Measurements from ENCODE around the gene MYMX. TPM values are rescaled to one million over a fixed set of nuclear protein-coding genes. Genes with fewer than 3 reads are reported as not detected.
"Not testable (repeated sequence)": the region's sequence is repeated elsewhere in the genome, so short reads cannot be mapped to it uniquely, and the experiment has no call there.

The MYMX gene
- total RNA-seq, 1 donor from 2014 or later = not detected

DNA sequence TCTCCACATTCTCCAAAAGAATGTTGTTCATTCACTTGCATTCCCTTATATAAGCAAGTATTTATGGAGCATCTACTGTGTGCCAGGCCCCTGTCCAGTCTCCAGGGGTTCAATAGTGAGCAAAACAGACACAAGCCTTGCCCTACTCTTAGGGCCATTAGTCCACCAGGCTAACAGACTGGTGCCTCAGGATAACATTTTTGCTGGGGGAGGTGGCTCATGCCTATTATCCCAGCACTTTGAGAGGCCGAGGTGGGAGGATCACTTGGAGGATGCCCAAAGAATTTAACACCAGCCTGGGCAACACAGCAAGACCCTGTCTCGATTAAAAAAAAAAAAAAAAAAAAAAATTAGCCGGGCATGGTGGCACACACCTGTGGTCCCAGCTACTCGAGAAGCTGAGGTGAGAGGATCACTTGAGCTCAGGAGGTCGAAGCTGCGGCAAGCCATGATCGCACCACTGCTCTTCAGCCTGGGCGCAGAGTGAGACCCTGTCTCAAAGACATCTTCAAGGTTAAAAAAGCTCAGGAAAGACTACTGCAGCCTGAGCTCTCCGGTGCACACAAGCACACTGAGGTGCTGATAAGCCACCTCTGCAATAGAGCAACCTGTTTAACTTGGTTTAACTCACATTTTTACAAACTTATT lies 38.2 kb upstream of the MYMX start:
- Mint-ChIP-seq H3K36me3 (ENCODE audit: unreplicated experiment) (no peaks in the 10 kb centered on the region), H3K4me3 (ENCODE audit: unreplicated experiment) (no peak overlapping the region), H3K27me3 (ENCODE audit: unreplicated experiment) (no peaks in the 10 kb centered on the region), H3K4me1 (ENCODE audit: unreplicated experiment) (peaks cover 16% of the 10 kb centered on the region), H3K9me3 (ENCODE audit: unreplicated experiment) (no peaks in the 10 kb centered on the region), H3K27ac (ENCODE audit: unreplicated experiment) (no peak overlapping the region)
- DNase-seq (ENCODE audit: extremely low spot score, unreplicated experiment) = no peak
- TF ChIP-seq, protein P1, sequence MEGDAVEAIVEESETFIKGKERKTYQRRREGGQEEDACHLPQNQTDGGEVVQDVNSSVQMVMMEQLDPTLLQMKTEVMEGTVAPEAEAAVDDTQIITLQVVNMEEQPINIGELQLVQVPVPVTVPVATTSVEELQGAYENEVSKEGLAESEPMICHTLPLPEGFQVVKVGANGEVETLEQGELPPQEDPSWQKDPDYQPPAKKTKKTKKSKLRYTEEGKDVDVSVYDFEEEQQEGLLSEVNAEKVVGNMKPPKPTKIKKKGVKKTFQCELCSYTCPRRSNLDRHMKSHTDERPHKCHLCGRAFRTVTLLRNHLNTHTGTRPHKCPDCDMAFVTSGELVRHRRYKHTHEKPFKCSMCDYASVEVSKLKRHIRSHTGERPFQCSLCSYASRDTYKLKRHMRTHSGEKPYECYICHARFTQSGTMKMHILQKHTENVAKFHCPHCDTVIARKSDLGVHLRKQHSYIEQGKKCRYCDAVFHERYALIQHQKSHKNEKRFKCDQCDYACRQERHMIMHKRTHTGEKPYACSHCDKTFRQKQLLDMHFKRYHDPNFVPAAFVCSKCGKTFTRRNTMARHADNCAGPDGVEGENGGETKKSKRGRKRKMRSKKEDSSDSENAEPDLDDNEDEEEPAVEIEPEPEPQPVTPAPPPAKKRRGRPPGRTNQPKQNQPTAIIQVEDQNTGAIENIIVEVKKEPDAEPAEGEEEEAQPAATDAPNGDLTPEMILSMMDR (IDR thresholded peaks at IDR 0.05) = no peak

DNA sequence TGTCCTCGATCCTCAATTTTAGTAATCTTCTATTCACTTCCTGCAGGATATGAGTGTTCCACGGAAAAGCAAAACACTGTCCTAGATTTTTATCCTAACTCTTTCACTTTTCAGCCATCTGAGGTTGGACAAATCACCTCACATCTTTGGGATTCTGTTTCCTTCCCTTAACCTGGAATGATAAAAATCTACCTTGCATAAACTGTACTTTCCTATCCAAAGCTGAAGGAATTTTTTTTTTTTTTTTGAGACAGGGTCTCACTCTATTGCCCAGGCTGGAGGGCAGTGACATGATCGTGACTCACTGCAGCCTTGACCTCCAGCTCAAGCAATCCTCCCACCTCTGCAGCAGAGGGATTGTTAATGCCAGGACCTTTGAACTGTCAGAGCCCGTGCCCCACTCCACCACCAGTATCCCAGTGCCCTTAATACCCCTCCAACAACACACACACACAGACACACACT lies 37.6 kb upstream of the MYMX start:
- no peak for DNase-seq (ENCODE audit: extremely low spot score, unreplicated experiment)
- H3K36me3 Mint-ChIP-seq (ENCODE audit: unreplicated experiment) = no peaks in the 10 kb centered on the region
- peaks cover 16% of the 10 kb centered on the region for H3K4me1 Mint-ChIP-seq (ENCODE audit: unreplicated experiment)
- H3K27ac Mint-ChIP-seq (ENCODE audit: unreplicated experiment) = no peak overlapping the region
- peaks cover 2% of the 10 kb centered on the region for H3K27me3 Mint-ChIP-seq (ENCODE audit: unreplicated experiment)
- no peaks in the 10 kb centered on the region for H3K9me3 Mint-ChIP-seq (ENCODE audit: unreplicated experiment)
- no peak overlapping the region for H3K4me3 Mint-ChIP-seq (ENCODE audit: unreplicated experiment)
- TF ChIP-seq, protein P1 (IDR thresholded peaks at IDR 0.05) = no peak

DNA sequence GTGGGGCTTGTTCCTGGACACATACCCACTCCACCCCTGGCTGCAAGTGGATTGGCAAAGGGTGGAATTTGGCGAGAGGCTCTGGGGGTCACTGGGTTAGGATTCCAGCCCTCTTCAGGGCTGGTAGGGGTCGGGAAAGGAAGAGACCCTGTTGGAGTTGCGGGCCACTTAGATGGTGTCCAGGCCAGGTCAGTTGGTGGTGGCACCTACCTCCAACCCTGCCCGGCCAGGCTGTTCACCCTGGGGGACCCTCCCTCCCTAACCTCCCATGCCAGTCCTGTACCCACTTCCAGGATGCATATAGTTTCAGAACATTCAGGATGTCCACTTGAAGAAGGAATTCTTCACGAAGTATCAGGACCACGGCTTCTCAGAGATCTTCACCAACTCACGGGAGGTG lies 37.1 kb upstream of the MYMX start:
- Mint-ChIP-seq H3K4me3 (ENCODE audit: unreplicated experiment) (no peak overlapping the region), H3K27ac (ENCODE audit: unreplicated experiment) (no peak overlapping the region), H3K9me3 (ENCODE audit: unreplicated experiment) (no peaks in the 10 kb centered on the region), H3K27me3 (ENCODE audit: unreplicated experiment) (peaks cover 3% of the 10 kb centered on the region), H3K4me1 (ENCODE audit: unreplicated experiment) (peaks cover 16% of the 10 kb centered on the region), H3K36me3 (ENCODE audit: unreplicated experiment) (no peaks in the 10 kb centered on the region)
- TF ChIP-seq, protein P1 (IDR thresholded peaks at IDR 0.05) = no peak
- DNase-seq (ENCODE audit: extremely low spot score, unreplicated experiment) = no peak

DNA sequence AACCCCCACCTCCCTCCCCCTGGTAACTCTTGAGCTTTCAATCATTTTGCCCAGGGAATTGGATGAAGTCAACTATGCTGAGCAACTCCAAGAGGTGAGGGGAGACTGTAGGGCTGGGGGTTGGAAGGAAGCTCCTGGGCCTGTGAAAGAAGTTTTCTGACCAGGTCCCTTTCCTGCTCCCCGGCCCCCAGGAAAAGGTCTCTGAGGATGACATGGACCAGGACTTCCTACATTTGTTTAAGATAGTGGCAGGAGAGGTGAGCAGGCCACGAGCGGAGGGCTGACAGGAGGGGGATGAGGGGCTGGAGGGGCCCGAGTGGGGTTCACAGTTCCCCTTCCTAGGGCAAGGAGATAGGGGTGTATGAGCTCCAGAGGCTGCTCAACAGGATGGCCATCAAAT lies 36.3 kb upstream of the MYMX start:
- no peak for DNase-seq (ENCODE audit: extremely low spot score, unreplicated experiment)
- peaks cover 16% of the 10 kb centered on the region for H3K4me1 Mint-ChIP-seq (ENCODE audit: unreplicated experiment)
- H3K4me3 Mint-ChIP-seq (ENCODE audit: unreplicated experiment) = no peak overlapping the region
- peaks cover 10% of the 10 kb centered on the region for H3K27me3 Mint-ChIP-seq (ENCODE audit: unreplicated experiment)
- no peaks in the 10 kb centered on the region for H3K9me3 Mint-ChIP-seq (ENCODE audit: unreplicated experiment)
- no peaks in the 10 kb centered on the region for H3K36me3 Mint-ChIP-seq (ENCODE audit: unreplicated experiment)
- H3K27ac Mint-ChIP-seq (ENCODE audit: unreplicated experiment) = no peak overlapping the region
- TF ChIP-seq, protein P1 (IDR thresholded peaks at IDR 0.05) = no peak

DNA sequence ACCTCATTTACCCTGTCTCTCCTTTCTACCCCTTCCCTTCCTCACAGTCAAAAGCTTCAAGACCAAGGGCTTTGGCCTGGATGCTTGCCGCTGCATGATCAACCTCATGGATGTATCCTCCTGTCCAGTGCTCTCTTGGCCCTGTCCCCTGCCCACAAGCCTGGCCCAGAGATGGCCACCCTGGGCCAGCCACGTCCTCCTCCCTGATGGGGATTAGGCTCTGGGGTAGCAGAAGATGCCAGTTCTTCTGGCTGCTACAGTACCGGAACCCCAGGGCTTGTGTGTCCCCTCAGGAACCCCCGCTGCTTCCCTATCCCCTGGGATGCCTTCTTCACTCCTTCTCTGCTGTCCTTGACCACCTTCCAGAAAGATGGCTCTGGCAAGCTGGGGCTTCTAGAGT lies 35.8 kb upstream of the MYMX start:
- TF ChIP-seq, protein P1 (IDR thresholded peaks at IDR 0.05) = no peak
- H3K4me1 Mint-ChIP-seq (ENCODE audit: unreplicated experiment) = peaks cover 16% of the 10 kb centered on the region
- DNase-seq (ENCODE audit: extremely low spot score, unreplicated experiment) = no peak
- no peak overlapping the region for H3K27ac Mint-ChIP-seq (ENCODE audit: unreplicated experiment)
- H3K4me3 Mint-ChIP-seq (ENCODE audit: unreplicated experiment) = no peak overlapping the region
- no peaks in the 10 kb centered on the region for H3K36me3 Mint-ChIP-seq (ENCODE audit: unreplicated experiment)
- H3K27me3 Mint-ChIP-seq (ENCODE audit: unreplicated experiment) = peaks cover 12% of the 10 kb centered on the region
- no peaks in the 10 kb centered on the region for H3K9me3 Mint-ChIP-seq (ENCODE audit: unreplicated experiment)

DNA sequence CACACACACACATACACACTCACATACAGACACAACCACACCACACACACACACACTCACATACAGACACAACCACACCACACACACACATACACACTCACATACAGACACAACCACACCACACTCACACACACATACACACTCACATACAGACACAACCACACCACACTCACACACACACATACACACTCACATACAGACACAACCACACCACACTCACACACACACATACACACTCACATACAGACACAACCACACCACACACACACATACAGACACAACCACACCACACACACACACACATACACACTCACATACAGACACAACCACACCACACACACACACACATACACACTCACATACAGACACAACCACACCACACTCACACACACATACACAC lies 34.9 kb upstream of the MYMX start:
- H3K4me3 Mint-ChIP-seq (ENCODE audit: unreplicated experiment); H3K27ac Mint-ChIP-seq (ENCODE audit: unreplicated experiment); H3K9me3 Mint-ChIP-seq (ENCODE audit: unreplicated experiment); H3K36me3 Mint-ChIP-seq (ENCODE audit: unreplicated experiment); DNase-seq (ENCODE audit: extremely low spot score, unreplicated experiment): not testable (repeated sequence)
- Mint-ChIP-seq H3K4me1 (ENCODE audit: unreplicated experiment) (peaks cover 16% of the 10 kb centered on the region), H3K27me3 (ENCODE audit: unreplicated experiment) (peaks cover 17% of the 10 kb centered on the region)
